HEK293T (cell line): ENCODE results near the gene GALNT18.

Experiments
- ELF4 ChIP-seq: fragments of 450-650 bp; IDR thresholded peaks from 2 replicates; pipeline ENCODE4 v1.6.1; 2017; ENCODE audit warnings: antibody characterized with exemption
- TF ChIP-seq, protein P1 (sequence below): fragments of 450-650 bp; IDR thresholded peaks from 2 replicates; pipeline ENCODE4 v1.6.1; 2016

DNA sequence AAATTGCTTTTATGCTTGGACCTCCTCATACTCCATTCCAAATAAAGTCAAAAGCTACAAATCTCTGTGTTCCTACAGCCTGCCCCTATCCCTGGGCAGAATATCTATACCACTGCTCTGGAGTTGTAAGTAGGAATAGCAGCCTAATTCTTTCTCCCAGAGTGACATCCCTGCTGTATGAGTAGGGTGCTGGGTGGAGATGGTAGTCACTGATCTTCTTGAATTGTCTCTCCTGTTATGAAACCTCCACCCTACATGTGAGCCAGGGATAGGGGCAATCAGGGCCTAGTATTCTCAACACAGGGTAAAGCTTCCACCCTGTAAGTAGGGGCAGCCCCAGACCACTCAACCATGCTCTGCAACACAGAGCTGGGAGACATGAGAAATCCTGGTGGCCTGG is 19.8 kb downstream of the GALNT18 start:
- TF ChIP-seq, protein P1, sequence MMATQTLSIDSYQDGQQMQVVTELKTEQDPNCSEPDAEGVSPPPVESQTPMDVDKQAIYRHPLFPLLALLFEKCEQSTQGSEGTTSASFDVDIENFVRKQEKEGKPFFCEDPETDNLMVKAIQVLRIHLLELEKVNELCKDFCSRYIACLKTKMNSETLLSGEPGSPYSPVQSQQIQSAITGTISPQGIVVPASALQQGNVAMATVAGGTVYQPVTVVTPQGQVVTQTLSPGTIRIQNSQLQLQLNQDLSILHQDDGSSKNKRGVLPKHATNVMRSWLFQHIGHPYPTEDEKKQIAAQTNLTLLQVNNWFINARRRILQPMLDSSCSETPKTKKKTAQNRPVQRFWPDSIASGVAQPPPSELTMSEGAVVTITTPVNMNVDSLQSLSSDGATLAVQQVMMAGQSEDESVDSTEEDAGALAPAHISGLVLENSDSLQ = no peak
- no peak for TF ChIP-seq ELF4
